ENCODE data around the gene NKPD1.

The NKPD1 gene

DNA sequence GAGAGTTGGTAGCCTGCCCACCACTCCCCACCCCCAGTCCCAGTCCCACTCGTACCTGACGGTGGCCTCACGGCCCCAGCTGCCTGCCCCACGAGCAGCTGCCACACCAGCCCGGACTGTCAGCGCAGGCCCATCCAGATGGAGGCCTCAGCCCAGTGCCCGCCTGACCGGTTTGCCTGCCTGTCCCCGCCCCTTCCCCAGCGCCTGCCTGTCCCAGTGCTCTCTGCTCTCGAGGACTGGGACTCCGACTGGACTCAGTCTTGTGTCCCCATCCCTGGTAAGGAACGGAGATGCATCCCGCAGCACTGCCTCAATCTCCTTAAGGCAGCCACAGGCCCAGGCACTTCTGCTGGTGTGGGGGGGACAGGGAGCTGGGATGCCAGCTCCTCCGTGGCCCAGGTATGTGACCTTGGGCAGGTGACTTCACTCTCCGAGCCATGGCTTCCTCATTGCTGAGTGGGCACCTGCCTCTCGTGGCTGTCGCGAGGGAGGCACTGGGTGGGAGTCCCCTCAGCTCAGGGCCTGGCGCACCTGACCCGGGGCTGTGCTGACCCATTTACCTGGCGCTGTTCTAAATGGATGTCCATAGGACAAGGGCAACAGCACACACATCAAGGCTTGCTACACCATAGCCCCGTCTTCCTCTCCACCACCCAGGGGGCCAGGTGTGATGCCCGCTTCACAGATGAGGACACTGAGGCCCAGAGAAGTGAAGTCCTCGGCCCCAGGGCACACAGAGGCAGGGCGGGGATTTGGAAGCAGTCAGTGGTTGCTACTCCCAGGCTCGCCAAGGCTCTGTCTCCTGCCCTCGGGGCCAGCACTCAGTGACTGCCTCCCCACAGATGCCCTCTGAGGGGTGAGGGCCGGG, at the start of gene NKPD1:
TSS of gene NKPD1 (minus strand) at position 113 of the 868 bp plus-strand sequence. CDS start 832 bp downstream, outside the sequence.
- no peak for DNase-seq (ENCODE audit: low read depth in 2 of 2)

DNA sequence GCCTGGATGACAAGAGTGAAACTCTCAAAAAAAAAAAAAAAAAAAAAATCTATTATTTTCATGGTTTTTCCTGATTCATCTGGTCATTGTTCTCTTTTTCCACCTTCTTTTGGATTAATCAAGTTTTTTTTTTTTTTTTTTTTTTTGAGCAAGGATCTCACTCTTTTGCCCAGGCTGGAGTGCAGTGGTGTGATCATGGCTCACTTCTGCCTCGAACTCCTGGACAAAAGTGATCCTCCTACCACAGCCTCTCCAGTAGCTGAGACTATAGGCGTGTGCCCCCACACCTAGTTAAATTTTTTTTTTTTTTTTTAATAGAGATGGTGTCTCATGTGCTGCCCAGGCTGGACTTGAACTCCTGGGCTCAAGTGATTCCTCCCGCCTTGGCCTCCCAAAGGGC, 45.5 kb upstream of the NKPD1 start:
- no peak for DNase-seq (ENCODE audit: low read depth in 2 of 2)

- DNase-seq (ENCODE audit: low read depth in 2 of 2): no peak
These were observed 45.0 kb upstream of the NKPD1 start for GRCh38 chr19:45205810-45206209.

DNA sequence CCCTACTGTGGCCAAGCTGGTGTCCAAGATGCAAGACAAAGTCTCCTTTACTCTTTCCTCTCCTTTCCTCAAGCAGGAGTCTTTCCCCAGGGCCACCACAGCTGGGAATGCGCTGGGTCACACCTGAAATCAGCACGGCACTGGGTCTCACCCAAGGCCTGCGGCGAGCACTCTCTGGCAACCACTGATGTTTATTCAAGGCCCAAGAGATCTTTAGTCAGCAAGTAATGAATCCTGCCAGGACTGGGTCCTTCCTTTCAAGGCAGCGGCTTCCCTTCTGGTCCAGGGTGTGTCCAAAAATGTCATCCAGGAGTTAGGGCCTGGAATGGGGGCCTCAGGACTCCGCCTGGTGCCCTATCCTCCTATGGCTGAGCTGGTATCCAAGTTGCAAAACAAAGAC, 41.9 kb upstream of the NKPD1 start:
- no peak for DNase-seq (ENCODE audit: low read depth in 2 of 2)

DNA sequence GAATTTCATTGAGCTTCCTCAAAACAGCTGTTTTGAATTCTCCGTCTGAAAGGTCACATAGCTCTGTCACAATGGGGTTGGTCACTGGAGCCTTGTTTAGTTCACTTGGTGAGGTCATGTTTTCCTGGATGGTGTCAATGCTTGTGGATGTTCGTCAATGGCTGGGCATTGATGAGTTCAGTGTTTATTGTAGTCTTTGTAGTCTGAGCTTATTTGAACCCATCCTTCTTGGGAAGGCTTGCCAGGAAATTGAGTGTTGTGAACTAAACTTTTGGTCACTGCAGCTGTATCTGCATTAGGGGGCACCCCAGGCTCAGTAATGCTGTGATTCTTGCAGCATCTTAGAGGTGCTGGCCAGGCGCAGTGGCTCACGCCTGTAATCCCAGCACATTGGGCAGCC, 39.8 kb upstream of the NKPD1 start:
- DNase-seq (ENCODE audit: low read depth in 2 of 2): no peak

DNA sequence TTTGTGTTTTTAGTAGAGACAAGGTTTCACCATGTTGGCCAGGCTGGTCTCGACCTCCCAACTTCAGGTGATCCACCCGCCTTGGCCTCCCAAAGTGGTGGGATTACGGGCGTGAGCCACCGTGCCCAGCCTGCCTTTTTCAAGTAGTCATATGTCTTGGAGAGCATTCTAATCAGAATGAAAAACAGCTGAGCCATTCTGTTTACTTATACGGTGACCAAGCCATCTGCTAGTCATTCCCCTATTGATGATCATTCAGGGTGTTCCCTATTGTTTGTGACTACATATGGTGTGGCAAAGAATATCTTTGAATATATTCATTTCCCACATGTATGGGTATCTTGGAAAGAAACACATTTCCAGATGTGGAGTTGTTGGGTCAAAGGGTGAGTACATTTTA, 35.0 kb upstream of the NKPD1 start:
- DNase-seq (ENCODE audit: low read depth in 2 of 2): no peak

GRCh38 chr19:45191375-45191774, 30.6 kb upstream of the NKPD1 start:
- no peak for DNase-seq (ENCODE audit: low read depth in 2 of 2)

- DNase-seq (ENCODE audit: low read depth in 2 of 2): no peak
These were observed 29.2 kb upstream of the NKPD1 start for GRCh38 chr19:45189971-45190370.

DNA sequence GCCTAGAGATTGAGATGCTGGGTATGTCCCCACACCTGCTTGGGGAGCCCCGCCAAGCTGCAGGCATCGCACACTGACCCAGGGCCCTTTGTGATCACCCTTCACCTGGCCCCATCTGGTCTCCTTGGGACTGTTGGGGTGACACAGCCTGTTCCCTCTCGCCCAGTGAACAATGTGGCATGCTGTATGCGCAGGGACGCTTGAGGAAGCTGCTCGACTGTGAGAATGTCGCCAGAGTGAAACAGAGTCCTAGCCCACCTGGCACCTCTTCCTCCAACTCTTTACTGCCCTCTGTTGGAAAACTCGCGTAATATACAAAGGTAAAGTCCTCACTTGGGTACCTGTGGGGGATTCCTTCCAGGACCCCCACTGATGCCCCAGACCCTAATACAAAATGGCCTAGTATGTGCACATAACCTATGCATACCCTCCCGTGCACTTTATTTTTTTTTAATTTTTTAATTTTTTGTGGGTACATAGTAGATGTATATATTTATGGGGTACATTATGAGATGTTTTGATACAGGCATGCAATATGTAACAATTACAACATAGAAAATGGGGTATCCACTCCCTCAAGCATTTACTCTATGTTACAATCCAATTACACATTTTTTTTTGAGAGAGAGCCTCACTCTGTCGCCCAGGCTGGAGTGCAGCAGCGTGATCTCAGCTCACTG, 26.8 kb upstream of the NKPD1 start:
- no peak for DNase-seq (ENCODE audit: low read depth in 2 of 2)

GRCh38 chr19:45186509-45187334, 25.9 kb upstream of the NKPD1 start:
- no peak for DNase-seq (ENCODE audit: low read depth in 2 of 2)

- DNase-seq (ENCODE audit: low read depth in 2 of 2): no peak
These were observed 23.3 kb upstream of the NKPD1 start for GRCh38 chr19:45184115-45184514.

DNA sequence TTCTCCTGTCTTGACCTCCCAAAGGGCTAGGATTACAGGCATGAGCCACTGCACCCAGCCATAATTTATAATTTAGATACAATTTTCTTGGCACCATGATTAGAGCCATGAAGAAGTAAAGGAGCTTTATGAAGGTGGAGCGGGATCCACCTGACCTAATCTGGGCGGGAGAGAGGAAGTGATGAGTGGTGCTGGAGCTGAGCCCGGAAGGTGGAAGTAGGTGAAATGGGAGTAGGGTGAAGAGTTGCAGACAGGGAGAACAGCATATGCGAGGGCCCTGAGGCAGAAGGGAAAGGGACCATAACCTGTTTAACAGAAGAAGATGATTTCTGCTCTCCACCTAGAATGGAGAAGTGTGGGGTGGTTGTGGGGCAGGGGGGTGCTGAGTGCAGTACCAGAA, 22.0 kb upstream of the NKPD1 start:
- no peak for DNase-seq (ENCODE audit: low read depth in 2 of 2)

DNA sequence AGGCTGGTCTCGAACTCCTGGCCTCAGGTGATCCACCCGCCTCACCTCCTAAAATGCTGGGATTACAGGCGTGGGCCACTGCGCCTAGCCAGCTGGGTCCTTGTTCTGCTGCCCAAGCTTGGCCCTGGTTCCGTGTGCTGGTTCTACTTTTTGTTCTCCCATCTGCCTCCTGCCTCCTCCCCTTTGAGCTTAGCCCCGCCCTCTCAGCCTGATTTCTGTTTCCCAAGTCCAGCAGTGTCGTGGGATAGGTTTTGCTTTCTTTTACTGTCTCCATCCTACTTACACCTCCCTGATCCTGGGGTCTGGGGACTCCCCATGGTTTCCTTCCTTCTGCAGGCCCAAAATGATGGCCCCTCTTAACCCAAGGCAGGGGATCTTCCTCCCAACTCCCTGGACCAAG, 20.2 kb upstream of the NKPD1 start:
- DNase-seq (ENCODE audit: low read depth in 2 of 2): no peak

- no peak for DNase-seq (ENCODE audit: low read depth in 2 of 2)
These were observed 19.1 kb upstream of the NKPD1 start for GRCh38 chr19:45179892-45180370.

- DNase-seq (ENCODE audit: low read depth in 2 of 2): peak; percentile 11 to 35
These were observed 18.5 kb upstream of the NKPD1 start for GRCh38 chr19:45179072-45179891.

- peak; percentile 99 to 100 for DNase-seq (ENCODE audit: low read depth in 2 of 2)
These were observed 17.7 kb upstream of the NKPD1 start, which contains the start of gene BLOC1S3 for GRCh38 chr19:45178262-45179071. Gene BLOC1S3, plus strand, starts transcription at chr19:45178784. Its CDS starts 513 bp downstream, at chr19:45179297.

- no peak for DNase-seq (ENCODE audit: low read depth in 2 of 2)
These were observed 17.1 kb upstream of the NKPD1 start, which contains the start of gene TRAPPC6A for GRCh38 chr19:45177817-45178261. Gene TRAPPC6A, minus strand, starts transcription at chr19:45178237. Its CDS starts 19 bp downstream, at chr19:45178218.

- no peak for DNase-seq (ENCODE audit: low read depth in 2 of 2)
These were observed 14.9 kb upstream of the NKPD1 start for GRCh38 chr19:45175515-45176345.

- DNase-seq (ENCODE audit: low read depth in 2 of 2): no peak
These were observed 13.0 kb upstream of the NKPD1 start for GRCh38 chr19:45173816-45174215.
